DOHH2 (cell line): Measurements from ENCODE around the gene ZFAND2A.

ENCODE experiments used
- EZH2phosphoT487 ChIP-seq: fragments of 200-600 bp; sonication (generic); IDR thresholded peaks from 2 replicates; pipeline ENCODE4 v1.6.1; 2017; ENCODE audit warnings: borderline replicate concordance, mild to moderate bottlenecking, antibody characterized with exemption, low read length, moderate library complexity, mixed read lengths
- TF ChIP-seq, protein P1 (sequence below): fragments of 200-600 bp; sonication (generic); IDR thresholded peaks from one replicate; pipeline ENCODE4 v1.5.1; 2014; ENCODE audit warnings: antibody characterized with exemption, mild to moderate bottlenecking, low read depth, low read length; ENCODE audit not compliant: poor library complexity, severe bottlenecking

DNA sequence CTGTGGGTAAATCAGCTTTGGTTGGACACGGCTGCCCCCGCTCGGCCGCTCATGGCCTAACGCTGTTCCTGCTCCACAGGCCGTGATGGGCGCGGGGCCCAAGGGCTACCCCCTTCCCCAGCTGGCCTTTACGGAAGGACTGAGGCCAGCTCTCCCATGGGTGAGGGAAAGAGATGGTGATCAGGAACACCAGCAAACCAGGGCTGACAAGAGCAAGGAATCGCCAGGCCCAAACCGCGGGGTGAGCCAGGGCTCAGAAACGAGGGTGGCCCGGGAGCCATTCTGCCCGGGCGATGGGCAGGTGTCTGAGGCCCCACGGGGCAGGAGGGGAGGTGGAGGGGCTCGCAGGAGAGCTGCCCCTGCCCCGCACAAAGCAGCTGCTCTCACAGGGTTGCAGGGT is 45.5 kb downstream of the ZFAND2A start:
- TF ChIP-seq, protein P1, sequence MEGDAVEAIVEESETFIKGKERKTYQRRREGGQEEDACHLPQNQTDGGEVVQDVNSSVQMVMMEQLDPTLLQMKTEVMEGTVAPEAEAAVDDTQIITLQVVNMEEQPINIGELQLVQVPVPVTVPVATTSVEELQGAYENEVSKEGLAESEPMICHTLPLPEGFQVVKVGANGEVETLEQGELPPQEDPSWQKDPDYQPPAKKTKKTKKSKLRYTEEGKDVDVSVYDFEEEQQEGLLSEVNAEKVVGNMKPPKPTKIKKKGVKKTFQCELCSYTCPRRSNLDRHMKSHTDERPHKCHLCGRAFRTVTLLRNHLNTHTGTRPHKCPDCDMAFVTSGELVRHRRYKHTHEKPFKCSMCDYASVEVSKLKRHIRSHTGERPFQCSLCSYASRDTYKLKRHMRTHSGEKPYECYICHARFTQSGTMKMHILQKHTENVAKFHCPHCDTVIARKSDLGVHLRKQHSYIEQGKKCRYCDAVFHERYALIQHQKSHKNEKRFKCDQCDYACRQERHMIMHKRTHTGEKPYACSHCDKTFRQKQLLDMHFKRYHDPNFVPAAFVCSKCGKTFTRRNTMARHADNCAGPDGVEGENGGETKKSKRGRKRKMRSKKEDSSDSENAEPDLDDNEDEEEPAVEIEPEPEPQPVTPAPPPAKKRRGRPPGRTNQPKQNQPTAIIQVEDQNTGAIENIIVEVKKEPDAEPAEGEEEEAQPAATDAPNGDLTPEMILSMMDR = no peak
- no peak for TF ChIP-seq EZH2phosphoT487
